GM21423 (cell line): ENCODE data around the gene AJAP1.

Experiments
- ATAC-seq: cut with Tn5 transposase; IDR thresholded peaks from one replicate; pipeline ENCODE4 v1.9.1; 2021; ENCODE audit warnings: mild to moderate bottlenecking, moderate library complexity; ENCODE audit not compliant: unreplicated experiment

AJAP1 gene

GRCh38 chr1:4768553-4768952 lies 114.1 kb downstream of the AJAP1 start:
- ATAC-seq = no peak

GRCh38 chr1:4769516-4770280 lies 115.3 kb downstream of the AJAP1 start:
- ATAC-seq = no peak

GRCh38 chr1:4770713-4771112 lies 116.3 kb downstream of the AJAP1 start:
- ATAC-seq = no peak

GRCh38 chr1:4771267-4771666 lies 116.9 kb downstream of the AJAP1 start:
- no peak for ATAC-seq

GRCh38 chr1:4771721-4772120 lies 117.3 kb downstream of the AJAP1 start:
- ATAC-seq = no peak

GRCh38 chr1:4772294-4773010 lies 118.0 kb downstream of the AJAP1 start:
- no peak for ATAC-seq

GRCh38 chr1:4773226-4773625 lies 118.8 kb downstream of the AJAP1 start:
- ATAC-seq = no peak

- no peak for ATAC-seq
These were observed 121.1 kb downstream of the AJAP1 start for GRCh38 chr1:4775506-4775905.

- ATAC-seq = no peak
These were observed 123.6 kb downstream of the AJAP1 start for GRCh38 chr1:4778056-4778455.

GRCh38 chr1:4781646-4782045 lies 127.2 kb downstream of the AJAP1 start:
- no peak for ATAC-seq

GRCh38 chr1:4784761-4785160 lies 130.4 kb downstream of the AJAP1 start:
- no peak for ATAC-seq

- no peak for ATAC-seq
These were observed 131.6 kb downstream of the AJAP1 start for GRCh38 chr1:4786055-4786454.

GRCh38 chr1:4787551-4787950 lies 133.1 kb downstream of the AJAP1 start:
- no peak for ATAC-seq

GRCh38 chr1:4792565-4792964 lies 138.2 kb downstream of the AJAP1 start:
- peak; percentile 41 for ATAC-seq

- ATAC-seq = no peak
These were observed 139.8 kb downstream of the AJAP1 start for GRCh38 chr1:4794020-4794780.

GRCh38 chr1:4796161-4797015 lies 142.0 kb downstream of the AJAP1 start:
- peak; percentile 83 for ATAC-seq

GRCh38 chr1:4797016-4797410 lies 142.6 kb downstream of the AJAP1 start:
- ATAC-seq = no peak

GRCh38 chr1:4797429-4797828 lies 143.0 kb downstream of the AJAP1 start:
- no peak for ATAC-seq

GRCh38 chr1:4801192-4801924 lies 146.9 kb downstream of the AJAP1 start:
- ATAC-seq = no peak

- ATAC-seq = no peak
These were observed 147.6 kb downstream of the AJAP1 start for GRCh38 chr1:4802024-4802423.
